ENCODE measurements around the gene SLC39A10.

- TF ChIP-seq SP1 (CRISPR knock-in tag; conservative IDR thresholded peaks at IDR 0.05) (no peak), CTCF (IDR thresholded peaks at IDR 0.05) (no peak), IRF1 (CRISPR knock-in tag; IDR thresholded peaks at IDR 0.05) (no peak)
- TF ChIP-seq, protein P1, sequence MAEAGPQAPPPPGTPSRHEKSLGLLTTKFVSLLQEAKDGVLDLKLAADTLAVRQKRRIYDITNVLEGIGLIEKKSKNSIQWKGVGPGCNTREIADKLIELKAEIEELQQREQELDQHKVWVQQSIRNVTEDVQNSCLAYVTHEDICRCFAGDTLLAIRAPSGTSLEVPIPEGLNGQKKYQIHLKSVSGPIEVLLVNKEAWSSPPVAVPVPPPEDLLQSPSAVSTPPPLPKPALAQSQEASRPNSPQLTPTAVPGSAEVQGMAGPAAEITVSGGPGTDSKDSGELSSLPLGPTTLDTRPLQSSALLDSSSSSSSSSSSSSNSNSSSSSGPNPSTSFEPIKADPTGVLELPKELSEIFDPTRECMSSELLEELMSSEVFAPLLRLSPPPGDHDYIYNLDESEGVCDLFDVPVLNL (CRISPR knock-in tag; IDR thresholded peaks at IDR 0.05; ENCODE audit: borderline replicate concordance, low read depth) = no peak
These were observed 80.7 kb downstream of the SLC39A10 start for GRCh38 chr2:195737511-195738325.
